GM13976 (cell line): ENCODE results near the gene LTA4H.

Experiments
- DNase-seq: peaks from one replicate; pipeline ENCODE4 v3.0.0; 2012; ENCODE audit warnings: low spot score
- CTCF ChIP-seq: IDR thresholded peaks from 2 replicates; pipeline ENCODE4 v1.5.1; 2012; ENCODE audit warnings: borderline replicate concordance, mild to moderate bottlenecking; ENCODE audit not compliant: insufficient read depth; ENCODE audit errors: extremely low read depth, missing control alignments, control extremely low read depth
- in situ Hi-C: fragments of 300-500 bp; cut with MboI; formaldehyde crosslinking; loops from one replicate; pipeline ENCODE4 v1.12.0; 2022; ENCODE audit warnings: low sequenced_read_pairs, mixed read lengths, inconsistent platforms; ENCODE audit not compliant: unreplicated experiment

LTA4H gene

GRCh38 chr12:95990136-95990535 lies 45.3 kb downstream of the LTA4H start:
- TF ChIP-seq CTCF: no peak
- no peak for DNase-seq
- in situ Hi-C loops: no loop called here

GRCh38 chr12:95989504-95990123 lies 45.8 kb downstream of the LTA4H start:
- in situ Hi-C loops: no loop called here
- no peak for DNase-seq
- no peak for TF ChIP-seq CTCF

- in situ Hi-C loops: no loop called here
- DNase-seq: no peak
- no peak for TF ChIP-seq CTCF
Observed at GRCh38 chr12:95988506-95989275, 46.7 kb downstream of the LTA4H start.

- no peak for DNase-seq
- in situ Hi-C loops: no loop called here
- TF ChIP-seq CTCF: no peak
Observed at GRCh38 chr12:95986635-95987570, 48.5 kb downstream of the LTA4H start.

- no peak for TF ChIP-seq CTCF
- DNase-seq: no peak
- in situ Hi-C loops: no loop called here
Observed at GRCh38 chr12:95984682-95985081, 50.7 kb downstream of the LTA4H start.

- in situ Hi-C loops: no loop called here
- DNase-seq: no peak
- no peak for TF ChIP-seq CTCF
Observed at GRCh38 chr12:95982602-95983001, 52.8 kb downstream of the LTA4H start.
